BLaER1 treated with 17β-estradiol and CSF1 and Interleukin-3, amounts not matched to agents 10 nM and 100 nM (cell line): Measurements from ENCODE around the gene PNPLA8.
"Not testable (repeated sequence)": the region's sequence is repeated elsewhere in the genome, so short reads cannot be mapped to it uniquely, and the experiment has no call there.

Source experiments
- H3K27ac ChIP-seq, 11 experiments: shearing (Covaris generic); formaldehyde crosslinking; 2 replicates each; pipeline ENCODE4 v1.8.1; 2022
- H3K27me3 ChIP-seq, 11 experiments: shearing (Covaris generic); formaldehyde crosslinking; 2 replicates each; pipeline ENCODE4 v1.8.1; 2022
- H3K36me3 ChIP-seq, 11 experiments: shearing (Covaris generic); formaldehyde crosslinking; 2 replicates each; pipeline ENCODE4 v1.8.1; 2022
- H3K4me1 ChIP-seq, 10 experiments: shearing (Covaris generic); formaldehyde crosslinking; 2 replicates each; pipeline ENCODE4 v1.8.1; 2022
- H3K4me2 ChIP-seq, 11 experiments: shearing (Covaris generic); formaldehyde crosslinking; 2 replicates each; pipeline ENCODE4 v1.8.1; 2022
- H3K4me3 ChIP-seq, 10 experiments: shearing (Covaris generic); formaldehyde crosslinking; 2 replicates each; pipeline ENCODE4 v1.8.1; 2022
- H3K9ac ChIP-seq, 11 experiments: shearing (Covaris generic); formaldehyde crosslinking; 2 replicates each; pipeline ENCODE4 v1.8.1; 2022
- H3K9me3 ChIP-seq, 11 experiments: shearing (Covaris generic); formaldehyde crosslinking; replicated peaks in 1 of 11; 2 replicates each; pipeline ENCODE4 v1.8.1; 2022
- H4K20me1 ChIP-seq, 11 experiments: shearing (Covaris generic); formaldehyde crosslinking; 2 replicates each; pipeline ENCODE4 v1.8.1; 2022
- Cebpa-rat ChIP-seq, 11 experiments: shearing (Covaris generic); IDR thresholded peaks; 2 replicates each; pipeline ENCODE4 v1.8.1; 2022

The PNPLA8 gene

GRCh38 chr7:108517951-108518350 is 8.0 kb downstream of the PNPLA8 start:
- no peak overlapping the region for H3K4me3 ChIP-seq
- H3K9ac ChIP-seq: no peak overlapping the region
- peaks cover 3 to 71% (median 13%) of the 10 kb centered on the region in 10 experiments; a peak in 15 of 20 replicates for H3K4me1 ChIP-seq
- H3K36me3 ChIP-seq: peaks cover 29 to 72% (median 53%) of the 10 kb centered on the region in 11 experiments
- peaks cover 0 to 13% (median under 1%) of the 10 kb centered on the region in 11 experiments; a peak in 6 of 22 replicates for H4K20me1 ChIP-seq
- H3K4me2 ChIP-seq: no peak overlapping the region
- no peak overlapping the region for H3K27ac ChIP-seq
- H3K27me3 ChIP-seq: no peaks in the 10 kb centered on the region
- no peak for TF ChIP-seq Cebpa-rat (IDR thresholded peaks at IDR 0.05)
- peaks cover 0 to 20% (median 8%) of the 10 kb centered on the region in 11 experiments; a peak in 14 of 22 replicates for H3K9me3 ChIP-seq

DNA sequence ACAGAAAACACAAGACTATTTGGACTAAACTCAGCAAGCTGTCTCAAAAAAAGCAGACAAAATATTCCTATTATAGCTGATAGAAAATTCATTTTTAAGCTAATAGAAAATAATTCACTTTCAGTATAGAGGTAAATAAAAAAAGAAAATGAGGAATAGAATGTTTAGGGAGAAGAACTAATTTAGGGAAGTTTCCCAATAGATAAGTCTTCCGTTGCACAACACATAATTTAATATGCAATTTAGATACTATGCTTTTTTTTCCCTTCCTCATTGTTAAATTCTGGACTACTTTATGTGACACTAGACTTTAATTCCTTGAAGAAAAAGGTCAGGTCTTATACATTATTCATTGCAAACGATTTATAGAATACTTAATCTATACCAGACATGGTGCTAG is 10.3 kb downstream of the PNPLA8 start:
- peak overlapping the region in 1 of 11 experiments; percentile 39; a peak in 1 of 22 replicates for H3K9ac ChIP-seq

GRCh38 chr7:108515013-108515412 is 10.9 kb downstream of the PNPLA8 start:
- Histone ChIP-seq H4K20me1 (peaks cover 0 to 9% (median 0%) of the 10 kb centered on the region in 11 experiments; a peak in 2 of 22 replicates), H3K9ac (peak overlapping the region in 2 of 11 experiments; percentile 34 to 39; a peak in 3 of 22 replicates), H3K4me2 (peak overlapping the region in 8 of 11 experiments; percentile 1 to 75 (median 48); a peak in 13 of 22 replicates), H3K4me3 (no peak overlapping the region), H3K27me3 (no peaks in the 10 kb centered on the region), H3K4me1 (peaks cover 3 to 45% (median 12%) of the 10 kb centered on the region in 10 experiments; a peak in 15 of 20 replicates), H3K27ac (peak overlapping the region in 8 of 11 experiments; percentile 13 to 70 (median 49); a peak in 15 of 22 replicates), H3K9me3 (peaks cover 0 to 25% (median 8%) of the 10 kb centered on the region in 11 experiments; a peak in 15 of 22 replicates), H3K36me3 (peaks cover 41 to 86% (median 68%) of the 10 kb centered on the region in 11 experiments)
- TF ChIP-seq Cebpa-rat (IDR thresholded peaks at IDR 0.05): no peak

More for the DNA sequence above, 10.3 kb downstream of the PNPLA8 start:
- Histone ChIP-seq H3K36me3 (peaks cover 41 to 84% (median 67%) of the 10 kb centered on the region in 11 experiments), H3K27me3 (no peaks in the 10 kb centered on the region), H3K9me3 (peaks cover 0 to 20% (median 8%) of the 10 kb centered on the region in 11 experiments; a peak in 15 of 22 replicates), H3K4me1 (peaks cover 3 to 48% (median 12%) of the 10 kb centered on the region in 10 experiments; a peak in 15 of 20 replicates), H3K27ac (peak overlapping the region in 7 of 11 experiments; percentile 26 to 70 (median 55); a peak in 13 of 22 replicates), H3K4me3 (0 out of 20 replicates have a peak overlapping the region, but pooled peaks of 1 of the 10 experiments have one; percentile 5), H3K4me2 (peak overlapping the region in 7 of 11 experiments; percentile 14 to 75 (median 60); a peak in 11 of 22 replicates), H4K20me1 (peaks cover 0 to 13% (median 0%) of the 10 kb centered on the region in 11 experiments; a peak in 3 of 22 replicates)
- TF ChIP-seq Cebpa-rat (IDR thresholded peaks at IDR 0.05): no peak

GRCh38 chr7:108511939-108512338 is 14.0 kb downstream of the PNPLA8 start:
- Histone ChIP-seq H3K4me2 (no peak overlapping the region), H3K9ac (no peak overlapping the region), H3K27me3 (no peaks in the 10 kb centered on the region), H3K4me3 (no peak overlapping the region), H3K9me3 (peaks cover 0 to 19% (median 6%) of the 10 kb centered on the region in 11 experiments; a peak in 13 of 22 replicates), H3K36me3 (peaks cover 31 to 62% (median 51%) of the 10 kb centered on the region in 11 experiments), H3K27ac (no peak overlapping the region), H4K20me1 (no peaks in the 10 kb centered on the region), H3K4me1 (peaks cover 0 to 33% (median 12%) of the 10 kb centered on the region in 10 experiments; a peak in 15 of 20 replicates)
- no peak for TF ChIP-seq Cebpa-rat (IDR thresholded peaks at IDR 0.05)

GRCh38 chr7:108504576-108504975 is 21.4 kb downstream of the PNPLA8 start:
- Histone ChIP-seq H3K9ac (peak overlapping the region in 2 of 11 experiments; percentile 9 to 84; a peak in 3 of 22 replicates), H3K36me3 (peaks cover 41 to 55% (median 48%) of the 10 kb centered on the region in 11 experiments), H3K27ac (peak overlapping the region; percentile 68 to 99 (median 91); a peak in 21 of 22 replicates), H3K4me2 (peak overlapping the region in 10 of 11 experiments; percentile 18 to 79 (median 64); a peak in 14 of 22 replicates), H3K4me1 (peaks cover 18 to 52% (median 34%) of the 10 kb centered on the region in 10 experiments), H3K9me3 (peaks cover 10 to 49% (median 23%) of the 10 kb centered on the region in 11 experiments; a peak in 21 of 22 replicates)
- not testable (repeated sequence) for H4K20me1 ChIP-seq, H3K27me3 ChIP-seq, H3K4me3 ChIP-seq

- Histone ChIP-seq H3K9me3 (peaks cover 10 to 49% (median 23%) of the 10 kb centered on the region in 11 experiments; a peak in 21 of 22 replicates), H4K20me1 (no peaks in the 10 kb centered on the region), H3K9ac (peak overlapping the region; percentile 66 to 84 (median 76)), H3K27ac (peak overlapping the region; percentile 68 to 99 (median 91)), H3K27me3 (no peaks in the 10 kb centered on the region), H3K4me3 (peak overlapping the region in 2 of 10 experiments; percentile 0 to 2; a peak in 3 of 20 replicates), H3K36me3 (peaks cover 41 to 67% (median 49%) of the 10 kb centered on the region in 11 experiments), H3K4me1 (peaks cover 18 to 56% (median 35%) of the 10 kb centered on the region in 10 experiments), H3K4me2 (peak overlapping the region; percentile 59 to 82 (median 67))
- TF ChIP-seq Cebpa-rat (IDR thresholded peaks at IDR 0.05): peak in 8 of 11 experiments; percentile 50 to 94 (median 84); a peak in 15 of 22 replicates
Observed at GRCh38 chr7:108503112-108504026, 22.6 kb downstream of the PNPLA8 start.

DNA sequence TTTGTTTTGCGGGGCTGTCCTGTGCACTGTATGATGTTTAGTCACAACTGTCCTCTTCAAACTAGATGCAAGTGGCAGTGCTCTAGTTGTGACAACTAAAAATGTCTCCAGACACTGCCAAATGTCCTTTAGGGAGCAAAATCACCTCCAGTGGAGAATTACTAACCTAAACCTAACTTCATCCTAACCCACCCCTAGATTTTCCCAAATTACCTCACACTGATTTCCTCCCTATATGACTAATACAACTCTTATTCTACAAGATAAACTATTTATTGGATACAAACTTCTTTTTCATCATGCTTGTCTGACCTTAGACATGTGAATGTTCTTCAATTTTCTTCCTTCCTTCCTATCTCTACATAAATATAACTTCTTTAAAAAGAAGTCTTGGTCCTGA is 26.4 kb downstream of the PNPLA8 start:
- H3K4me3 ChIP-seq: no peak overlapping the region
- peak overlapping the region in 6 of 11 experiments; percentile 46 to 99 (median 90); a peak in 12 of 22 replicates for H3K27ac ChIP-seq
- no peak overlapping the region for H3K9ac ChIP-seq
- H3K27me3 ChIP-seq: no peaks in the 10 kb centered on the region
- H3K4me1 ChIP-seq: peaks cover 18 to 52% (median 32%) of the 10 kb centered on the region in 10 experiments
- no peaks in the 10 kb centered on the region; a peak in 1 of 22 replicates for H4K20me1 ChIP-seq
- H3K4me2 ChIP-seq: peak overlapping the region in 3 of 11 experiments; percentile 5 to 37 (median 18); a peak in 4 of 22 replicates
- H3K9me3 ChIP-seq: peaks cover 0 to 22% (median 1%) of the 10 kb centered on the region in 11 experiments; a peak in 8 of 22 replicates
- H3K36me3 ChIP-seq: peaks cover 25 to 71% (median 39%) of the 10 kb centered on the region in 11 experiments
- TF ChIP-seq Cebpa-rat (IDR thresholded peaks at IDR 0.05): no peak

- Histone ChIP-seq H4K20me1 (no peaks in the 10 kb centered on the region; a peak in 1 of 22 replicates), H3K4me3 (no peak overlapping the region), H3K9me3 (peaks cover 0 to 17% (median 0%) of the 10 kb centered on the region in 11 experiments; a peak in 5 of 22 replicates), H3K4me1 (peaks cover 7 to 41% (median 22%) of the 10 kb centered on the region in 10 experiments), H3K4me2 (no peak overlapping the region), H3K27me3 (no peaks in the 10 kb centered on the region), H3K27ac (no peak overlapping the region), H3K9ac (no peak overlapping the region), H3K36me3 (peaks cover 25 to 77% (median 42%) of the 10 kb centered on the region in 11 experiments)
- TF ChIP-seq Cebpa-rat (IDR thresholded peaks at IDR 0.05): no peak
Observed at GRCh38 chr7:108498481-108498880, 27.5 kb downstream of the PNPLA8 start.
